Colonic mucosa (tissue), 4 donors: Measurements from ENCODE around the gene ADGRB3. TPM values are rescaled to one million over a fixed set of nuclear protein-coding genes. Genes with fewer than 3 reads are reported as not detected.
"Not testable (repeated sequence)": the region's sequence is repeated elsewhere in the genome, so short reads cannot be mapped to it uniquely, and the experiment has no call there.

Experiments used
- DNase-seq: peaks from one replicate; pipeline ENCODE4 v3.0.0-alpha.2; 2020
- H3K27ac ChIP-seq: fragments of 200-600 bp; one replicate; pipeline ENCODE4 v1.8.0; 2021
- H3K27me3 ChIP-seq: fragments of 200-600 bp; one replicate; pipeline ENCODE4 v1.8.0; 2021
- H3K36me3 ChIP-seq: fragments of 200-600 bp; one replicate; pipeline ENCODE4 v1.8.0; 2021
- H3K4me1 ChIP-seq: fragments of 200-600 bp; one replicate; pipeline ENCODE4 v1.8.0; 2021; ENCODE audit warnings: mild to moderate bottlenecking
- H3K4me3 ChIP-seq: fragments of 200-600 bp; one replicate; pipeline ENCODE4 v1.8.0; 2021
- H3K9ac ChIP-seq, 2 donors: one replicate each; pipeline ENCODE4 v1.7.0; 2013; ENCODE audit warnings: control low read depth in 2 of 2, low read depth in 2 of 2, low read length in 2 of 2
- H3K9me3 ChIP-seq: fragments of 200-600 bp; one replicate; pipeline ENCODE4 v1.8.0; 2021
- intact Hi-C: fragments of 100-400 bp; cut with DNase I; formaldehyde crosslinking; loops from one replicate; pipeline ENCODE4 v1.14.1; 2022
- total RNA-seq, 2 donors: library from RNA; stranded (reverse); fragmentation: NEBNext Ultra II Directional in 1 of 2; extraction: Animal tissue kit (Norgen Biotek cat#: 25700) in 1 of 2; gene quantifications; one replicate each; pipeline ENCODE4 v1.2.1, GENCODE V29; 2021
- TF ChIP-seq, protein P1 (sequence below): fragments of 200-600 bp; IDR thresholded peaks from one replicate; pipeline ENCODE4 v1.8.0; 2022; ENCODE audit warnings: antibody characterized with exemption, mild to moderate bottlenecking
- donor health status: healthy.
- donor health status: DM: no; HTN: no; CAD: no.
- donor health status: DM: no; HTN: no; CAD: no.

ADGRB3 gene
- total RNA-seq, 2 donors from 2014 or later = 0.42 to 0.98 TPM

DNA sequence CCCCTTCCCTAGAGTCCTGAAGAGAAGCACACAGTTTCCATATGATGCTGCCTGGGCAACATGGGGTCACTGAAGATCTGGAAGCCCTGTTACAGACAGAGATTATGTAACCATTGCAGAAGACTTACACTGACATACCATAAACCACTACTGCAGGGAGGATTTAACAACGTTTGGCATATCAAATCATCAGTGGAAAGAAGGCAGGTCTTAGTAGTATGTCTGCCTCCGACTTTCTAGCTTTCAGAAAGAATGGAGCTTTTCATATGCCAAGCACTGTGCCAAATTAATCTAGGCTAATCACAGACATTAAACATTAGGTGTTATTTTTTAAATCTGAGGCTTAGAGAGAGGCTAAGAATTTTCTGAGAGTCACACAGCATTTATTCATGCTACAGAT lies 144.3 kb downstream of the ADGRB3 start:
- H3K4me3 ChIP-seq = no peak overlapping the region
- TF ChIP-seq, protein P1, sequence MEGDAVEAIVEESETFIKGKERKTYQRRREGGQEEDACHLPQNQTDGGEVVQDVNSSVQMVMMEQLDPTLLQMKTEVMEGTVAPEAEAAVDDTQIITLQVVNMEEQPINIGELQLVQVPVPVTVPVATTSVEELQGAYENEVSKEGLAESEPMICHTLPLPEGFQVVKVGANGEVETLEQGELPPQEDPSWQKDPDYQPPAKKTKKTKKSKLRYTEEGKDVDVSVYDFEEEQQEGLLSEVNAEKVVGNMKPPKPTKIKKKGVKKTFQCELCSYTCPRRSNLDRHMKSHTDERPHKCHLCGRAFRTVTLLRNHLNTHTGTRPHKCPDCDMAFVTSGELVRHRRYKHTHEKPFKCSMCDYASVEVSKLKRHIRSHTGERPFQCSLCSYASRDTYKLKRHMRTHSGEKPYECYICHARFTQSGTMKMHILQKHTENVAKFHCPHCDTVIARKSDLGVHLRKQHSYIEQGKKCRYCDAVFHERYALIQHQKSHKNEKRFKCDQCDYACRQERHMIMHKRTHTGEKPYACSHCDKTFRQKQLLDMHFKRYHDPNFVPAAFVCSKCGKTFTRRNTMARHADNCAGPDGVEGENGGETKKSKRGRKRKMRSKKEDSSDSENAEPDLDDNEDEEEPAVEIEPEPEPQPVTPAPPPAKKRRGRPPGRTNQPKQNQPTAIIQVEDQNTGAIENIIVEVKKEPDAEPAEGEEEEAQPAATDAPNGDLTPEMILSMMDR = no peak
- no peak for DNase-seq
- H3K36me3 ChIP-seq = no peaks in the 10 kb centered on the region
- intact Hi-C loops = no loop called here
- H3K4me1 ChIP-seq = no peaks in the 10 kb centered on the region
- H3K27ac ChIP-seq = no peak overlapping the region
- H3K9ac ChIP-seq = no peak overlapping the region
- H3K9me3 ChIP-seq = no peaks in the 10 kb centered on the region
- H3K27me3 ChIP-seq = no peaks in the 10 kb centered on the region

DNA sequence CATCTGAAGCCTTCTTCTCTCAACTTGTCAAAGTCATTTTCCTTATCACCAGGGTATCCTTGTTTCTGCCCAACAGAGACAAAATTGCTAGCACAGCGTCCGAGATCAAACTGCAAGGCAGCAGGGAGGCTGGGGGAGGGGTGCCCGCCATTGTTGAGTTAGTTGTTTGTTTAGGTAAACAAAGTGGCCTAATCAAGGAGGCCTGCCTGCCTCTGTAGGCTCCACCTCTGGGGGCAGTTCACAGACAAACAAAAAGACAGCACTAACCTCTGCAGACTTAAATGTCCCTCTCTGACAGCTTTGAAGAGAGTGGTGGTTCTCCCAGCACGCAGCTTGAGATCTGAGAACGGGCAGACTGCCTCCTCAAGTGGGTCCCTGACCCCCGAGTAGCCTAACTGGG lies 155.0 kb downstream of the ADGRB3 start:
- H3K4me3 ChIP-seq, H3K27ac ChIP-seq, H3K4me1 ChIP-seq, H3K9ac ChIP-seq, DNase-seq, H3K9me3 ChIP-seq, H3K36me3 ChIP-seq, intact Hi-C loops, H3K27me3 ChIP-seq: not testable (repeated sequence)

DNA sequence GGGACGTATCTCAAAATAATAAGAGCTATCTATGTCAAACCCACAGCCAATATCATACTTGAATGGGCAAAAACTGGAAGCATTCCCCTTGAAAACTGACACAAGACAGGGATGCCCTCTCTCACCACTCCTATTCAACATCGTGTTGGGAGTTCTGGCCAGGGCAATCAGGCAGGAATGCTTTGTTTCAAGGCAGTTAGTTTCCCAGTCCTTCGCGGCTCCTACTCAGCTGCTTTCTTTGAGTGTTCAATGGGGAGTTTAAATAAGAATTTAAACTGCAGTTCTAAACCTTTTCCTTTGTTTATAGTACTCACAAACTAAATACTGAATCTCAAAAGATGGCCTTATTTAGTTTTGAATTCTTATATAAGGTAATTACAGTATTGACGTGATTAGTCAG lies 179.9 kb downstream of the ADGRB3 start:
- DNase-seq, H3K9me3 ChIP-seq, H3K4me1 ChIP-seq, H3K27ac ChIP-seq, H3K27me3 ChIP-seq, H3K9ac ChIP-seq, H3K36me3 ChIP-seq, intact Hi-C loops, H3K4me3 ChIP-seq: not testable (repeated sequence)

DNA sequence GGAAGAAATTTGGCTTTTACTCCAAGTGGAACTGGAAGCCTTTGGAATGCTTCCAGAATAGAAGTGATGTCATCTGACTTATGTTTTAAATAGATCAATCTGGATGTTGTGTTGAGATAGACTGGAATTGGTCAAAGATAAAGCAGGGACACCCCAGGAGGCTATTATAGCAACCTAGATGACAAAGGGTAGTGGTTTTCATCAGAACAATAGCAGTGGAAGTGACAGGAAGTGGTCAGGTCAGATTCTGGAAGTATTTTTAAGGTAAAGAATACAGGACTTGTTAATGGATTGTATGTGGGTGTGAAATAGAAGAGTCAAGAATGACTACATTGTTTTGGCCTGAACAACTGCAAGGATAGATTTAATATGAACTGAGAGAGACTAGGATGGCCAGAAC lies 191.4 kb downstream of the ADGRB3 start:
- Histone ChIP-seq H3K9me3 (no peaks in the 10 kb centered on the region), H3K36me3 (no peaks in the 10 kb centered on the region), H3K9ac (no peak overlapping the region), H3K27ac (no peak overlapping the region), H3K4me1 (no peaks in the 10 kb centered on the region), H3K4me3 (no peak overlapping the region), H3K27me3 (no peaks in the 10 kb centered on the region)
- DNase-seq = no peak
- TF ChIP-seq, protein P1 = no peak
- intact Hi-C loops = no loop called here

DNA sequence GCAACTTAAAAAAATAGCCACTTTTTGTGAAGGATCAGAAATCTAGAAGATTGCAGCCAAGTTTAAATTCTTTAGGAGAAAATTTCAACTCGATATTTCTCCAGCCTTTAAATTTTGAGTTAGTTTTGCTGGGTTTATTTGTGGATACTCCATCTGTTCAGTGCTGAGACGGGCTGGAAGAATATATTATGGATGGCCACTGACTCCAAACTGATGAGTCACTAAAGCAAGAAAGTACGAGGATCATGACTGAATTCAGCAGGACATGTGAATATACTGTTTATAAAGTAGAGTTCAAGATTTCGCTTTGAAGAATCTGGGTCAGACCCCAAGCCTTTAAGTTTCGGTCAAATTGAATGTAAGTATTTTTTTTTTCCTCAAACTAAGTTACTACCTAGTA lies 199.5 kb downstream of the ADGRB3 start:
- H3K9me3 ChIP-seq = no peaks in the 10 kb centered on the region
- no peaks in the 10 kb centered on the region for H3K4me1 ChIP-seq
- DNase-seq = no peak
- H3K27me3 ChIP-seq = no peaks in the 10 kb centered on the region
- H3K27ac ChIP-seq = no peak overlapping the region
- no peak overlapping the region for H3K4me3 ChIP-seq
- TF ChIP-seq, protein P1 = no peak
- intact Hi-C loops = no loop called here
- H3K36me3 ChIP-seq = no peaks in the 10 kb centered on the region
- no peak overlapping the region for H3K9ac ChIP-seq

DNA sequence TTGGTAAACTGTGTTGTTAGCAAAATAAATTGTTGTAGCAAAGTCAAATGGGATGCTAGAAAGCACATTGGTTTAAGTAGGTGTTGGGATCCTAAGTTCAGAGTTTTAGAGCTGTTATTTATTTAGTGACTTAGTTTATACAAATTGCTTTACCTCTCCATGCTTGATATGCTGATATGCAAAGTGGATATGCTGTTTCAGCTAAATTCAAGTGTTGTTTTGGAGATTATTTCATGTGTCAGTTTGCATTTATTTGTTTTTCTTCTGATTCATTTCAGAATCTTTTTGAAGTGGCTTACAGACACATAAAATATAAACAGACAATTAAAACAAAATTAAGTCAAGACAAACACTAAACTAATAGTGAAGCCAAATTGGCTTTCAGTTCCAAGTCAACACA lies 203.5 kb downstream of the ADGRB3 start:
- no peaks in the 10 kb centered on the region for H3K4me1 ChIP-seq
- H3K36me3 ChIP-seq = no peaks in the 10 kb centered on the region
- no peak overlapping the region for H3K27ac ChIP-seq
- TF ChIP-seq, protein P1 = no peak
- no peak overlapping the region for H3K9ac ChIP-seq
- H3K9me3 ChIP-seq = no peaks in the 10 kb centered on the region
- DNase-seq = no peak
- intact Hi-C loops = no loop called here
- no peaks in the 10 kb centered on the region for H3K27me3 ChIP-seq
- no peak overlapping the region for H3K4me3 ChIP-seq

DNA sequence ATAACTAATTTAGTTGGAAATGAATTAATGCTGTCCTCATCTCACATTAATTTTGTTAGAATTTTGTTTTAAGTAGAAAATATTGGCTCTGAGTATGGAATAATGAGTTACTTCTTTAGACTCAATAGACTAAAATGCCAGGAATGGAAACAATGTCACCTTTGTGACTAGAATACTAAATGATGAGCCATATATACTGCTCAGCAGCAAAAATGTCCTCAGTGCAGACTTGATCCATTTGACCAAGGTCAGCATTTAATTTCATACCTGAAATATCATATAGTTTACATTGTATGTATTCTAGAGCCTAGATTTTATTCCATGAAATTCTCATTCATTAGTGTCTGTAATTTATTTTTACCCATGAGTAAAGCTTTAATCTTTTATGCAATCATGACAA lies 217.7 kb downstream of the ADGRB3 start:
- no peaks in the 10 kb centered on the region for H3K9me3 ChIP-seq
- H3K4me1 ChIP-seq = no peaks in the 10 kb centered on the region
- no peaks in the 10 kb centered on the region for H3K36me3 ChIP-seq
- no peaks in the 10 kb centered on the region for H3K27me3 ChIP-seq
- H3K9ac ChIP-seq = no peak overlapping the region
- H3K4me3 ChIP-seq = no peak overlapping the region
- DNase-seq = no peak
- intact Hi-C loops = no loop called here
- no peak overlapping the region for H3K27ac ChIP-seq
- TF ChIP-seq, protein P1 = no peak
